OCI-LY7 (cell line): ENCODE measurements around the gene GIMAP2. TPM values are rescaled to one million over a fixed set of nuclear protein-coding genes. Genes with fewer than 3 reads are reported as not detected.

Experiments
- Bru-seq: library from RNA; stranded (reverse); fragments of 400-500 nt; gene quantifications from one replicate; lab custom pipeline; 2021; lab: Mats Ljungman, UMichigan
- BruChase-seq, 2 experiments: library from RNA; stranded (reverse); fragments of 400-500 nt; gene quantifications; one replicate each; lab custom pipeline; 2021; lab: Mats Ljungman, UMichigan
- BruUV-seq: library from RNA; stranded (reverse); fragments of 400-500 nt; replicated peaks from 2 replicates; lab custom pipeline; 2021; lab: Mats Ljungman, UMichigan
- CTCF ChIA-PET: fragments of 300-600 bp; sonication (Branson Sonifier 250); formaldehyde crosslinking; loops from one replicate; lab custom pipeline; 2022; ENCODE audit warnings: antibody characterized with exemption; ENCODE audit not compliant: unreplicated experiment; lab: Charles Lee
- POLR2A ChIA-PET: fragments of 300-600 bp; sonication (Branson Sonifier 250); formaldehyde crosslinking; loops from one replicate; lab custom pipeline; 2022; ENCODE audit warnings: antibody characterized with exemption; lab: Charles Lee
- DNase-seq: peaks from one replicate; pipeline ENCODE4 v3.0.0-alpha.2; 2015; ENCODE audit warnings: low spot score
- H2AFZ ChIP-seq: fragments of 200-600 bp; sonication (generic), shearing (Covaris generic); 2 replicates; pipeline ENCODE4 v1.6.1; 2014; ENCODE audit warnings: mild to moderate bottlenecking, antibody characterized with exemption, low read length, moderate library complexity
- H3K27ac ChIP-seq: fragments of 200-600 bp; sonication (generic); 2 replicates; pipeline ENCODE4 v1.5.1; 2014; ENCODE audit warnings: mixed run types, low read depth, mild to moderate bottlenecking, moderate library complexity, low read length, inconsistent platforms; ENCODE audit not compliant: poor library complexity, severe bottlenecking
- H3K36me3 ChIP-seq: fragments of 200-600 bp; sonication (generic); 2 replicates; pipeline ENCODE4 v1.6.1; 2014; ENCODE audit warnings: mild to moderate bottlenecking, antibody characterized with exemption, low read length, moderate library complexity, mixed read lengths; ENCODE audit not compliant: insufficient read depth
- H3K4me1 ChIP-seq: fragments of 200-600 bp; sonication (generic); 2 replicates; pipeline ENCODE4 v1.5.1; 2014; ENCODE audit warnings: mild to moderate bottlenecking, low read length; ENCODE audit not compliant: insufficient read depth, poor library complexity, severe bottlenecking
- H3K4me2 ChIP-seq: fragments of 200-600 bp; sonication (generic); 2 replicates; pipeline ENCODE4 v1.6.1; 2014; ENCODE audit warnings: mild to moderate bottlenecking, low read length
- H3K4me3 ChIP-seq: fragments of 200-600 bp; sonication (generic); 2 replicates; pipeline ENCODE4 v1.5.1; 2014; ENCODE audit warnings: mild to moderate bottlenecking, low read depth, low read length; ENCODE audit not compliant: poor library complexity, severe bottlenecking
- H3K79me2 ChIP-seq: fragments of 200-600 bp; sonication (generic); 2 replicates; pipeline ENCODE4 v1.6.1; 2016; ENCODE audit warnings: low read depth, mild to moderate bottlenecking, low read length, moderate library complexity, mixed read lengths; ENCODE audit not compliant: insufficient read depth
- H3K9me2 ChIP-seq: fragments of 200-600 bp; sonication (generic); 2 replicates; pipeline ENCODE4 v1.6.1; 2016; ENCODE audit warnings: mild to moderate bottlenecking, low read length, mixed read lengths; ENCODE audit not compliant: insufficient read depth
- H3K9me3 ChIP-seq: fragments of 200-600 bp; sonication (generic); 2 replicates; pipeline ENCODE4 v1.6.1; 2014; ENCODE audit warnings: mild to moderate bottlenecking, mixed run types, low read length, mixed read lengths
- H4K20me1 ChIP-seq: fragments of 200-600 bp; sonication (generic); 2 replicates; pipeline ENCODE4 v1.6.1; 2014; ENCODE audit warnings: mild to moderate bottlenecking, antibody characterized with exemption, low read length, moderate library complexity, mixed read lengths; ENCODE audit not compliant: insufficient read depth
- EZH2phosphoT487 ChIP-seq: fragments of 200-600 bp; sonication (generic); IDR thresholded peaks from 2 replicates; pipeline ENCODE4 v1.6.1; 2018; ENCODE audit warnings: low read depth, borderline replicate concordance, mild to moderate bottlenecking, mixed run types, antibody characterized with exemption, low read length, moderate library complexity, mixed read lengths
- intact Hi-C: fragments of 100-400 bp; cut with micrococcal nuclease; formaldehyde crosslinking; loops from one replicate; pipeline ENCODE4 v1.10.0; 2022; ENCODE audit not compliant: unreplicated experiment
- long read RNA-seq: library from polyadenylated mRNA; stranded (forward); transcript quantifications from one replicate; pipeline ENCODE4 v2.0.0, GENCODE V29; 2022
- total RNA-seq, 2 experiments: library from RNA; depleted of rRNA in 1 of 2; stranded (reverse); fragments of >200 nt in 1 of 2; shearing (Covaris generic) in 1 of 2; gene quantifications; 2 replicates each; pipeline ENCODE4 v1.2.3, GENCODE V29; 2014 to 2022
- TF ChIP-seq, protein P1 (sequence below): fragments of 200-600 bp; sonication (generic); conservative IDR thresholded peaks from 2 replicates; pipeline ENCODE4 v1.5.1; 2014; ENCODE audit warnings: mild to moderate bottlenecking, antibody characterized with exemption, low read length, moderate library complexity, mixed read lengths

The GIMAP2 gene
- total RNA-seq (2014; rRNA removed; shearing (Covaris generic)), result 0.41 TPM in 1 of 2 replicates, not detected in the other
- total RNA-seq (2022), result 0.79 TPM in 1 of 2 replicates, not detected in the other
- percentile 27 among the genes with signal in this experiment for Bru-seq, nascent RNA
- percentile 11 among the genes with signal in this experiment for BruChase-seq, experiment 1, labeled RNA remaining after a 6-hour chase
- percentile 21 among the genes with signal in this experiment for BruChase-seq, experiment 2, labeled RNA remaining after a 2-hour chase
- long read RNA-seq, result 0 reads

DNA sequence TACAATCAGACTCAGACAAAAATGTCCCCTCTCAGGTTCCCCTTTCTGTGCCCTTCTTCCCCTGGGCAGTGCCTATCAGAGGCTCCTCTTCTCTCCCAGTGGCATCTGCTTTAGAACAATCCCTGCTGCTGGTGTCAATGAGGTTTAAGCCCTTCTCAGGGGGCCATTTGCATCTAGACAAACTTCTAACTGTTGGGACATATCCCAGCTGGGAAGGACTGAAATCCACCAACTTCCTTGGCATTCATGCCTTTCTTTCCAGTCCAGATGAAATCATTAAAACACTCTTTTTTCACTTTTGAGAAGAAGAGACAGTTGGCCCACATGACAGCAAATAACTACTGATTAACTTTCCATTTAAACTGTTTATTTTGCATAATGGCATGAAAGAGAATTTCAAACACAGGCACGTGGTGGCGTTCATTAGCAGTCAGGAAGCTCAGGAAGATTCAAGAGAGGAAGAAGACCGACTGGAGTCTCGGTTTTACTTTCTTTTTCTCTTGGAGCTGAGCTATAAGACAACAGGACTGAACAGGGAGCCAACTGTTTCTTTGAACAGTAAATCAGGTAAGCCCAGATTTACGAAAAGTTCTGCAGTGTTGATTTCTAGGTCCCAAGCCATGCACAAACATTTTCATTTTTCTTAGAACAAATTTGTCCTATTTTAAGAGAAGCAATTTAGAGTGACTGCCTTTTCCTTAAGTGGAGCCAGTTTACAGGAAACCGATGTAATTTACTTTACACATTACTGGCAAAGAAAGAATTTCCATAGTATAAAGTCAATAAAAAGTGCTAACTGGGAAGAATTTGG lies at the start of gene GIMAP2:
GIMAP2 (plus strand) TSS at position 488 of the 811 bp plus-strand sequence. CDS start 1,354 bp downstream, outside the sequence.
- DNase-seq, result peak; percentile 18
- Histone ChIP-seq H3K36me3 (no peaks in the 10 kb centered on the region), H4K20me1 (no peaks in the 10 kb centered on the region), H3K9me3 (no peaks in the 10 kb centered on the region), H3K9me2 (no peaks in the 10 kb centered on the region), H3K27ac (no peak within 1 kb of the TSS), H3K4me1 (no peaks in the 10 kb centered on the region), H3K4me3 (peak within 1 kb of the TSS; percentile 17), H3K79me2 (no peaks in the 10 kb centered on the region), H2AFZ (peak within 1 kb of the TSS; percentile 74), H3K4me2 (peak within 1 kb of the TSS; percentile 43)
- TF ChIP-seq, protein P1, sequence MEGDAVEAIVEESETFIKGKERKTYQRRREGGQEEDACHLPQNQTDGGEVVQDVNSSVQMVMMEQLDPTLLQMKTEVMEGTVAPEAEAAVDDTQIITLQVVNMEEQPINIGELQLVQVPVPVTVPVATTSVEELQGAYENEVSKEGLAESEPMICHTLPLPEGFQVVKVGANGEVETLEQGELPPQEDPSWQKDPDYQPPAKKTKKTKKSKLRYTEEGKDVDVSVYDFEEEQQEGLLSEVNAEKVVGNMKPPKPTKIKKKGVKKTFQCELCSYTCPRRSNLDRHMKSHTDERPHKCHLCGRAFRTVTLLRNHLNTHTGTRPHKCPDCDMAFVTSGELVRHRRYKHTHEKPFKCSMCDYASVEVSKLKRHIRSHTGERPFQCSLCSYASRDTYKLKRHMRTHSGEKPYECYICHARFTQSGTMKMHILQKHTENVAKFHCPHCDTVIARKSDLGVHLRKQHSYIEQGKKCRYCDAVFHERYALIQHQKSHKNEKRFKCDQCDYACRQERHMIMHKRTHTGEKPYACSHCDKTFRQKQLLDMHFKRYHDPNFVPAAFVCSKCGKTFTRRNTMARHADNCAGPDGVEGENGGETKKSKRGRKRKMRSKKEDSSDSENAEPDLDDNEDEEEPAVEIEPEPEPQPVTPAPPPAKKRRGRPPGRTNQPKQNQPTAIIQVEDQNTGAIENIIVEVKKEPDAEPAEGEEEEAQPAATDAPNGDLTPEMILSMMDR, result no peak
- no peak for TF ChIP-seq EZH2phosphoT487
- intact Hi-C loops, result no loop called here
- ChIA-PET CTCF (no interaction called here), POLR2A (interaction anchor here (0.6 kb wide), 1 partner anchor 1046 kb away, joined by 4 read pairs; no protein-coding TSS in a partner anchor)
- no TSS peak for BruUV-seq

DNA sequence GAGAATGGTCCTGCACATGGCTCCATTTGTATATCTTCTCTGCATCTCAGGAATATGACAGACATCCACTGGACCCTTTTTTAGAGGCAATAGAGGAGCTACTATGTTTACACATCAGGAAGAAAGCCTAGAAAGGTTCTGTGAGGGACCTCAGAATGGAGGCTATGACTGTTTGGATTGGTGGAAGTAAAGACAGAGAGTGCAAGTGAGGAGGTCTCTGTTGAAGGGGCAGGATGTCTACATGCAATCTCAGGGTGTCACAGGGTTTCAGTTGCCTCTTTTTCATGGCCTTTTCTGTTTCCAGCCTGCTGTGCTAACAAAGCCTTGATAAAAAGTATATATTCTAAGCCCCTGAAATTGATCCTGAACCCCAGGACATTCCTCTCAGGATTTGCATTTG lies 43.7 kb upstream of the GIMAP2 start:
- no peak overlapping the region for H3K4me3 ChIP-seq
- no peaks in the 10 kb centered on the region for H4K20me1 ChIP-seq
- CTCF ChIA-PET, result no interaction called here
- H3K36me3 ChIP-seq, result no peaks in the 10 kb centered on the region
- no peaks in the 10 kb centered on the region for H3K9me3 ChIP-seq
- no peak overlapping the region for H3K27ac ChIP-seq
- DNase-seq, result no peak
- TF ChIP-seq, protein P1, result no peak
- TF ChIP-seq EZH2phosphoT487, result no peak
- intact Hi-C loops, result no loop called here
- no peaks in the 10 kb centered on the region for H3K9me2 ChIP-seq
- H3K79me2 ChIP-seq, result no peaks in the 10 kb centered on the region
- BruUV-seq, result no TSS peak
- H3K4me2 ChIP-seq, result no peak overlapping the region
- POLR2A ChIA-PET, result no interaction called here
- no peak overlapping the region for H2AFZ ChIP-seq
- H3K4me1 ChIP-seq, result no peaks in the 10 kb centered on the region
